HG03439 (cell line): ENCODE data around the gene ACAT1.
A peak's percentile ranks its signal among the peaks of the same experiment; 100 is the strongest.
"Not testable (repeated sequence)": the region's sequence is repeated elsewhere in the genome, so short reads cannot be mapped to it uniquely, and the experiment has no call there.

Source experiments
- ATAC-seq: cut with Tn5 transposase; IDR thresholded peaks from one replicate; pipeline ENCODE4 v1.9.1; 2021; ENCODE audit warnings: mild to moderate bottlenecking, moderate library complexity; ENCODE audit not compliant: unreplicated experiment

The ACAT1 gene

DNA sequence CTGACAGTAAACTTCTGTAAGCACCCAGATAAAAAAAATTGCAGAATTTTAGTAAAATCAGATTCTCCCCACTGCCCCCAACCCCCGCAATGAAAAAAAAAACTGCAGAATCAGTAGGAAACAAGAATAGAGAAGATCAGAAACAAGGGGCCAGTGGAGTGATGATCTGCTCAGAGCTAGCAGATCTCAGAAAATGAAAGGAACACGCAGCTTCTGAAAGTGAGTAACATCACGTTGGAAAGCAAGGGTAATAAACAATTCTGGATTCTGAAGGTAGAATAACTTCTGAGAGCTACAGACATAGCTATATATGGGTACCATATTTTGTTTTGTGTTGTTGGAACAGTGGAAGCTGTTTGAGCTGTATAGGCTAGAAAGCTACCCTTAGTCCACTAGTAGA lies 23.2 kb downstream of the ACAT1 start:
- ATAC-seq: no peak

- ATAC-seq: no peak
These were observed 25.8 kb downstream of the ACAT1 start for GRCh38 chr11:108147150-108147549.

- no peak for ATAC-seq
These were observed 27.2 kb downstream of the ACAT1 start for GRCh38 chr11:108148556-108148955.

DNA sequence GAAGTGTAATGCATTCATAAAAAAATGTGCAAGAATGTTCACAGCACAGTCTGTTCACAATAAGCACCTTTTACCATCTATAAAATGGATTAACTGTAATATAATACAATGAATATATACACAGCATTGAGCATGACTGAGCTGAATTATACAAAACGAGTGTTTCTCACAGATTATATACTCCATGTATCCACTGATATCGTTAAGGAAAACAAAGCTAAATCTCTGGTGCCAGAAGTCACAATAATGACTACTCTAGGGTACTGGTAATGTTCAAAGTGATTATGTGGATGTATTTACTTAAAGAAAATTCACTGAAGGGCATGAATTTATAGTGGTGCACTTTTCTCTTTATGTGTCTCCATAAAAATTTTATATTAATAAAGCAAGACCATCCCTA lies 33.2 kb downstream of the ACAT1 start:
- ATAC-seq: no peak

DNA sequence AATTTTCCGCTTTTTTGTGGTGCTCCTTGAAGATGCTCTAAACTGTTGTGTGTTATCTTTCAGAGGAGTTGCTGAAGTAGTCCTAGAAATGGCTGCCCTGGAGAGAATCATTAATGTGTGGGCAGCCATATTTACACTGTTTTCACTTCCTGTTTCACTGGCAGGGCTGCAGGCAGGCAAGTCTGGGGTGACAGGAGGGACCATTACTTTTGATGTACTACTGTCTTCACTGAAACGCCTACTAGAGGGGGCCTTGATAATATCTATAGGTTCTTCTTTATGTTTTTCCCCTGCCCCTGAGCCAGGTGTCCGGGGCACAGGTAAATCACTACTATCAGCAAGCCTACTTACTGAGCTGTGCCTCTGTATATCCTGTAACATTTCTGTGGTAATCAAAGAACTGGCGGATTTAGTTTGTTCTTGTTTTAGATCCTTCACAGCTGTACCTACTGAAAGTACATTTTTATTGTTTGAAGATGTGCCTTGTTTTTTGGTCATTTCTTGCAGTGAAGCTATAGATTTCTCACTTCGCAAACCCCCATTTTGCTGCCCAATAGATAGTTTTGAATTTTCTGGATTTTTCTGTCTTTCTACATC lies 39.7 kb downstream of the ACAT1 start:
- peak; percentile 89 for ATAC-seq

- ATAC-seq: not testable (repeated sequence)
These were observed 41.5 kb downstream of the ACAT1 start for GRCh38 chr11:108162878-108163277.

GRCh38 chr11:108167624-108168023 lies 46.3 kb downstream of the ACAT1 start:
- ATAC-seq: no peak

DNA sequence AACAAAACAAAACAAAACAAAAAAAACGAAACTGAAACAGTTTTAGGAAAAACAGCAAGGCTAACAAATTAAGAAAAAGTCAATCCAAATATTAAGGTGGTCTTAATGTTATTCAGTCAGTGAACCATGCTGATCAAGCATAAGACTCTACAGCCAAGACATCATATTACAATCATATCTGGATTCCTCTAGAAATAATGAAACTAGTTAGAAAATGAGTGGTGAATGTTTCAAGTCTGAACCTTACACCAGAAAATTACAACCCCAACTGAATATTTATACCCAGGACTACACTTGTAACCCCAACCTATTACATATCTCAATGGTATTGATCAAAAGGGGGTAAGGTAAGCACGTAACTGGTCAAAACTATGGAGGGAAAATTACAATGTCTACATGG lies 48.8 kb downstream of the ACAT1 start:
- ATAC-seq: no peak

- ATAC-seq: no peak
These were observed 56.2 kb downstream of the ACAT1 start for GRCh38 chr11:108177570-108177969.

- no peak for ATAC-seq
These were observed 72.4 kb downstream of the ACAT1 start for GRCh38 chr11:108193725-108194124.

DNA sequence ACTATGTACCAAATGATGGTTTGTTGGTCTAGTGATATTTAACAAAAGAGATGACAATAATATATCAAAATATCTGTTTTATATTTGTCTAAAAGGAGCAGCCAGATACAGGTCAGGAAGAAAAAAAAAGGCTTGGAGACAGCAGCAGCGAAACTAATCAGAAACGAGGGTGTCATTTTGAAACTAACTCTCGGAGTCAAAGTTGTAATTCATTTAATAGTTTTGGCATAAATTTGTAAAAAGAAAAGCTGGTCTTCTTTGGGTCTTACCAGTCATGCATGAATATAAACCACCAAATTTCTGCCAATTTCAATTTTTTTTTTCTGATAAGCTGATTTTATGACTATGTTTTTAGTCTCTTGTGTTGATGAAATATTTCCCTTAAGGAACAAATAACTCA lies 75.5 kb downstream of the ACAT1 start:
- peak; percentile 34 for ATAC-seq
